K562 (cell line): Measurements from ENCODE around the gene RBKS. TPM values are rescaled to one million over a fixed set of nuclear protein-coding genes. Genes with fewer than 3 reads are reported as not detected.
A peak's percentile ranks its signal among the peaks of the same experiment; 100 is the strongest.

Experiments
- BCOR ChIP-seq: fragments of 450-650 bp; IDR thresholded peaks from 2 replicates; pipeline ENCODE4 v1.6.1; 2016
- CEBPB ChIP-seq: fragments of 450-650 bp; IDR thresholded peaks from 2 replicates; pipeline ENCODE4 v1.6.1; 2016; ENCODE audit warnings: missing genetic modification characterization, missing compliant biosample characterization
- GATAD2A ChIP-seq: fragments of 450-650 bp; IDR thresholded peaks from 2 replicates; pipeline ENCODE4 v1.6.1; 2017
- HNRNPL ChIP-seq: fragments of 200-400 bp; formaldehyde crosslinking; IDR thresholded peaks from 2 replicates; pipeline ENCODE4 v1.6.1; 2017; ENCODE audit warnings: low read depth, mild to moderate bottlenecking, low read length
- NFXL1 ChIP-seq: fragments of 450-650 bp; formaldehyde crosslinking; IDR thresholded peaks from 2 replicates; pipeline ENCODE4 v1.4.0; 2021; ENCODE audit warnings: mild to moderate bottlenecking
- RB1 ChIP-seq: fragments of 450-650 bp; IDR thresholded peaks from 2 replicates; pipeline ENCODE4 v1.6.1; 2017; ENCODE audit warnings: low read depth, mild to moderate bottlenecking
- RBFOX2 ChIP-seq: fragments of 200-400 bp; formaldehyde crosslinking; IDR thresholded peaks from 2 replicates; pipeline ENCODE4 v1.6.1; 2017; ENCODE audit warnings: low read depth, mild to moderate bottlenecking, low read length, moderate library complexity
- RBM15 ChIP-seq: fragments of 200-400 bp; formaldehyde crosslinking; IDR thresholded peaks from 2 replicates; pipeline ENCODE4 v1.6.1; 2018; ENCODE audit warnings: mild to moderate bottlenecking, low read length, moderate library complexity; ENCODE audit not compliant: insufficient read depth
- RBM25 ChIP-seq: fragments of 200-400 bp; formaldehyde crosslinking; IDR thresholded peaks from 2 replicates; pipeline ENCODE4 v1.6.1; 2018; ENCODE audit warnings: low read length, low read depth, moderate library complexity; ENCODE audit not compliant: severe bottlenecking
- SAFB ChIP-seq: fragments of 200-400 bp; formaldehyde crosslinking; IDR thresholded peaks from 2 replicates; pipeline ENCODE4 v1.6.1; 2017; ENCODE audit warnings: low read depth, low read length, borderline replicate concordance
- TAF1 ChIP-seq: IDR thresholded peaks from 2 replicates; pipeline ENCODE4 v1.6.1; 2011; ENCODE audit warnings: mild to moderate bottlenecking, low read length, moderate library complexity; ENCODE audit not compliant: insufficient read depth, control insufficient read depth, severe bottlenecking; ENCODE audit errors: extremely low read depth
- YY1 ChIP-seq, 3 experiments: IDR thresholded peaks; 2 replicates each; pipeline ENCODE4 v1.6.1; 2011; ENCODE audit warnings: low read length in 2 of 3, mild to moderate bottlenecking in 2 of 3, moderate library complexity in 2 of 3, borderline replicate concordance in 1 of 3, control low read depth in 1 of 3, low read depth in 1 of 3; ENCODE audit not compliant: insufficient read depth in 3 of 3, insufficient replicate concordance in 2 of 3, control insufficient read depth in 1 of 3, insufficient read length in 1 of 3; ENCODE audit errors: extremely low read depth in 1 of 3
- ZNF133 ChIP-seq: fragments of 250-450 bp; sonication (Bioruptor Pico); IDR thresholded peaks from 2 replicates; pipeline ENCODE4 v1.4.0; 2020; ENCODE audit warnings: mild to moderate bottlenecking
- ZNF224 ChIP-seq: sonication (generic); formaldehyde crosslinking; IDR thresholded peaks from 2 replicates; pipeline ENCODE4 v1.8.0; 2022; ENCODE audit warnings: mild to moderate bottlenecking, missing genetic modification reagents
- ZNF324 ChIP-seq: fragments of 250-450 bp; sonication (Bioruptor Pico); IDR thresholded peaks from 2 replicates; pipeline ENCODE4 v1.4.0; 2020; ENCODE audit warnings: mild to moderate bottlenecking
- polyA plus RNA-seq, 8 experiments: library from polyadenylated mRNA; depleted of rRNA in 4 of 8; stranded (reverse) in 5 of 8; unstranded in 3 of 8; fragments of >200 nt; fragmentation: Nextera tagmentation in 2 of 8; fragmentation: Illumina TruSeq in 1 of 8; extraction: Ambion mirVana in 2 of 8; extraction: Trizol in 1 of 8; gene quantifications; 2 replicates each; pipeline versions ENCODE4 v1.2.1 to v1.2.3, GENCODE V29; 2011 to 2014; ENCODE audit warnings: inconsistent platforms in 1 of 8, missing spikeins in 1 of 8
- total RNA-seq, 7 experiments: library from RNA; depleted of rRNA in 6 of 7; stranded (reverse); fragments of >200 nt in 6 of 7; fragmentation: Illumina TruSeq in 2 of 7; extraction: Trizol in 2 of 7; gene quantifications; 2 replicates each; pipeline versions ENCODE4 v1.2.1 to v1.2.3, GENCODE V29; 2011 to 2021; ENCODE audit warnings: low replicate concordance in 1 of 7
- TF ChIP-seq, protein P1 (sequence below): fragments of 450-650 bp; IDR thresholded peaks from one replicate; pipeline ENCODE4 v1.6.1; 2018; ENCODE audit warnings: mild to moderate bottlenecking, moderate library complexity; ENCODE audit not compliant: partially characterized antibody
- TF ChIP-seq, protein P2 (sequence below): fragments of 450-650 bp; IDR thresholded peaks from 2 replicates; pipeline ENCODE4 v1.6.1; 2016; ENCODE audit warnings: antibody characterized with exemption
- TF ChIP-seq, protein P3 (sequence below): sonication (generic); formaldehyde crosslinking; IDR thresholded peaks from 2 replicates; pipeline ENCODE4 v1.8.0; 2022; ENCODE audit warnings: mild to moderate bottlenecking, missing genetic modification reagents, borderline replicate concordance
- TF ChIP-seq, protein P4 (sequence below): fragments of 200-800 bp; sonication (Bioruptor generic); IDR thresholded peaks from 2 replicates; pipeline ENCODE4 v1.6.1; 2017; ENCODE audit warnings: missing genetic modification characterization, missing compliant biosample characterization

The RBKS gene
- total and polyA plus RNA-seq, 9 of the 15 experiments (the other 6 are each of a cell fraction or from before 2014, with no cell fraction given) = 0.06 to 0.39 (median 0.19) TPM

DNA sequence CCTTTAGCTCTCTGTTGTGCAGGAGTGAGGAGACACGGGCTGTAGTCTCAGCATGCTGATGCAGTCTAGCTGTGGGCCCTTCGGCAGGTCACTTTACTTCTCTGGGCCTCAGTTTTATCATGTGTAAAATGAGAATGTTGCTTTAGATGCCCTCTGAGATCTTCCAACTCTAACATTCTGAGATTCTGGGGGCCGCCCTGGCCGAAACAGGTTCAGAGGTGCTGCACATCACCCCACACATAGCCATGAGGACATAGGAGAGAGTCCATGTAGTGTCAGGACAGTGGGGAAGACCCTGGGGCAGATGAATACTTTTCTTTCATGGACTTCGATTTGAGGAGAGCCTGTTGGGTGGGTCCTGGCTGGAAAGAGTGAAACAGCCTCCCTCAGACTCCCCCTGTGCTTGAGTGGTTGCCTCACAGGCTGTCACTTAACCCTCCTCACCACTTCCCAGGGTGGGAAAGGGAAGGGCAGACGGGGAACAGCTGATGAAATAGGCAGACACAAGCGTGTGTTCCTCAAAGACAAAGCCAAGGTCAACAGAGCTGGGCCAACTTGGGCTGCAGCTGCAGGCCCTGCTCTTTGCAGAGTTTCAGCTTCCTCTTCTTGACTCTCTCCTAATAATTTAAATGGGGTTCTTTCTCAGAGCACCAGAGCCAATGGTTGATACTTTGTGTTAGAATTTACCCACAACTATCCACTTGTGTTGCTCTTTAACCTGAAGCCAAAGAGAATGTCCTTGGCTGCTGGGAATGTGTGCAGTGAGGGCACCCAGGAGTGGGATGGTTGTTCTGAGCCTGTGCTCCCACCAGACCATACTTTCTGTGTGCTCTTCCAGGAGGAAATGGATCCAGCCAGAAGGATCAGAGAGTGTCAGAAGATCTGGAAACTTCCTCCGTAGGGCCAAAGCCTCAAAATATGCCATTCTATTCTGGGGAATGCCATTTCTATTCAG is 133.4 kb downstream of the RBKS start (continued):
- no peak for TF ChIP-seq RBM25
- no peak for TF ChIP-seq RB1
- no peak for TF ChIP-seq TAF1
- 0 out of 2 replicates have a peak, but pooled peaks have one; percentile 31 for TF ChIP-seq RBFOX2
- TF ChIP-seq, protein P1, sequence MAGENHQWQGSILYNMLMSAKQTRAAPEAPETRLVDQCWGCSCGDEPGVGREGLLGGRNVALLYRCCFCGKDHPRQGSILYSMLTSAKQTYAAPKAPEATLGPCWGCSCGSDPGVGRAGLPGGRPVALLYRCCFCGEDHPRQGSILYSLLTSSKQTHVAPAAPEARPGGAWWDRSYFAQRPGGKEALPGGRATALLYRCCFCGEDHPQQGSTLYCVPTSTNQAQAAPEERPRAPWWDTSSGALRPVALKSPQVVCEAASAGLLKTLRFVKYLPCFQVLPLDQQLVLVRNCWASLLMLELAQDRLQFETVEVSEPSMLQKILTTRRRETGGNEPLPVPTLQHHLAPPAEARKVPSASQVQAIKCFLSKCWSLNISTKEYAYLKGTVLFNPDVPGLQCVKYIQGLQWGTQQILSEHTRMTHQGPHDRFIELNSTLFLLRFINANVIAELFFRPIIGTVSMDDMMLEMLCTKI = no peak
- TF ChIP-seq BCOR = no peak
- TF ChIP-seq, protein P2, sequence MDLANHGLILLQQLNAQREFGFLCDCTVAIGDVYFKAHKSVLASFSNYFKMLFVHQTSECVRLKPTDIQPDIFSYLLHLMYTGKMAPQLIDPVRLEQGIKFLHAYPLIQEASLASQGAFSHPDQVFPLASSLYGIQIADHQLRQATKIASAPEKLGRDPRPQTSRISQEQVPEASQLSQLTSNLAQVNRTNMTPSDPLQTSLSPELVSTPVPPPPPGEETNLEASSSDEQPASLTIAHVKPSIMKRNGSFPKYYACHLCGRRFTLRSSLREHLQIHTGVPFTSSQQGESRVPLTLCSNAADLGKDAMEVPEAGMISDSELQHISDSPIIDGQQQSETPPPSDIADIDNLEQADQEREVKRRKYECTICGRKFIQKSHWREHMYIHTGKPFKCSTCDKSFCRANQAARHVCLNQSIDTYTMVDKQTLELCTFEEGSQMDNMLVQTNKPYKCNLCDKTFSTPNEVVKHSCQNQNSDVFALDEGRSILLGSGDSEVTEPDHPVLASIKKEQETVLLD = no peak
- no peak for TF ChIP-seq YY1 (IDR thresholded peaks at IDR 0.05; ENCODE audit: borderline replicate concordance in 1 of 3, control insufficient read depth in 1 of 3, extremely low read depth in 1 of 3, insufficient read depth in 3 of 3, insufficient read length in 1 of 3, insufficient replicate concordance in 2 of 3, low read depth in 1 of 3, low read length in 2 of 3)
- TF ChIP-seq, protein P3, sequence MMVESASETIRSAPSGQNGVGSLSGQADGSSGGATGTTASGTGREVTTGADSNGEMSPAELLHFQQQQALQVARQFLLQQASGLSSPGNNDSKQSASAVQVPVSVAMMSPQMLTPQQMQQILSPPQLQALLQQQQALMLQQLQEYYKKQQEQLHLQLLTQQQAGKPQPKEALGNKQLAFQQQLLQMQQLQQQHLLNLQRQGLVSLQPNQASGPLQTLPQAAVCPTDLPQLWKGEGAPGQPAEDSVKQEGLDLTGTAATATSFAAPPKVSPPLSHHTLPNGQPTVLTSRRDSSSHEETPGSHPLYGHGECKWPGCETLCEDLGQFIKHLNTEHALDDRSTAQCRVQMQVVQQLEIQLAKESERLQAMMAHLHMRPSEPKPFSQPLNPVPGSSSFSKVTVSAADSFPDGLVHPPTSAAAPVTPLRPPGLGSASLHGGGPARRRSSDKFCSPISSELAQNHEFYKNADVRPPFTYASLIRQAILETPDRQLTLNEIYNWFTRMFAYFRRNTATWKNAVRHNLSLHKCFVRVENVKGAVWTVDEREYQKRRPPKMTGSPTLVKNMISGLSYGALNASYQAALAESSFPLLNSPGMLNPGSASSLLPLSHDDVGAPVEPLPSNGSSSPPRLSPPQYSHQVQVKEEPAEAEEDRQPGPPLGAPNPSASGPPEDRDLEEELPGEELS = no peak
- TF ChIP-seq, protein P4, sequence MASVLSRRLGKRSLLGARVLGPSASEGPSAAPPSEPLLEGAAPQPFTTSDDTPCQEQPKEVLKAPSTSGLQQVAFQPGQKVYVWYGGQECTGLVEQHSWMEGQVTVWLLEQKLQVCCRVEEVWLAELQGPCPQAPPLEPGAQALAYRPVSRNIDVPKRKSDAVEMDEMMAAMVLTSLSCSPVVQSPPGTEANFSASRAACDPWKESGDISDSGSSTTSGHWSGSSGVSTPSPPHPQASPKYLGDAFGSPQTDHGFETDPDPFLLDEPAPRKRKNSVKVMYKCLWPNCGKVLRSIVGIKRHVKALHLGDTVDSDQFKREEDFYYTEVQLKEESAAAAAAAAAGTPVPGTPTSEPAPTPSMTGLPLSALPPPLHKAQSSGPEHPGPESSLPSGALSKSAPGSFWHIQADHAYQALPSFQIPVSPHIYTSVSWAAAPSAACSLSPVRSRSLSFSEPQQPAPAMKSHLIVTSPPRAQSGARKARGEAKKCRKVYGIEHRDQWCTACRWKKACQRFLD (CRISPR knock-in tag) = peak; percentile 69; the same call in 1 of the 2 replicates
- no peak for TF ChIP-seq RBM15
- no peak for TF ChIP-seq CEBPB (tag)
- TF ChIP-seq NFXL1 = 0 out of 2 replicates have a peak, but pooled peaks have one; percentile 12
- no peak for TF ChIP-seq HNRNPL
- no peak for TF ChIP-seq SAFB
- no peak for TF ChIP-seq ZNF224 (CRISPR knock-in tag)
- no peak for TF ChIP-seq GATAD2A
- TF ChIP-seq ZNF133 = no peak
- TF ChIP-seq ZNF324 = no peak
